RKO (cell line): ENCODE measurements around the gene FZD2.
A peak's percentile ranks its signal among the peaks of the same experiment; 100 is the strongest.
"Not testable (repeated sequence)": the region's sequence is repeated elsewhere in the genome, so short reads cannot be mapped to it uniquely, and the experiment has no call there.

Experiments used
- DNase-seq: peaks from one replicate; pipeline ENCODE4 v3.0.0-alpha.2; 2016; ENCODE audit warnings: low spot score

Gene FZD2

GRCh38 chr17:44578947-44579346 lies 21.7 kb downstream of the FZD2 start:
- no peak for DNase-seq

GRCh38 chr17:44581868-44582267 lies 24.6 kb downstream of the FZD2 start:
- peak; percentile 20 for DNase-seq

DNA sequence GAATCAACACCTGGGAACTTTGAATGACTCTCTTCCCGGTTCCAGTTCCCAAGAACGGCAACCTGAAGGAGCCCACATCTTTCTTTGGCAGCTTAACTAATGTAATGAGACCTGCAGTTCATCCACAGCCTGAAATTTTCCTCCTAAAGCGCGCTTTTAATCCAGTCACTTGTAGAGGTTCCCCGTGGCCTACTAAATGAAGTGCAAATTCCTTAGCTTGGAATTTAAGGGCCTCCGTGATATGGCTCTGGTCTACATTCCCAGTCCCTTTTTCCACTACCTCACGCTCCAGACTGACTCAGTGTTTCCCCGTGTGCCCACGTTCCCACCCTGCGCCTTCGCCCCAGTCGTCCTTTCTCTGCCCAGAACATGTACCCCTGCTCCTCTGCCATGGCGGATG lies 27.2 kb downstream of the FZD2 start:
- DNase-seq, result no peak

- DNase-seq, result no peak
Measured at GRCh38 chr17:44585315-44585714, 28.0 kb downstream of the FZD2 start.

- peak; percentile 70 for DNase-seq
Measured at GRCh38 chr17:44587339-44587738, 30.1 kb downstream of the FZD2 start.

DNA sequence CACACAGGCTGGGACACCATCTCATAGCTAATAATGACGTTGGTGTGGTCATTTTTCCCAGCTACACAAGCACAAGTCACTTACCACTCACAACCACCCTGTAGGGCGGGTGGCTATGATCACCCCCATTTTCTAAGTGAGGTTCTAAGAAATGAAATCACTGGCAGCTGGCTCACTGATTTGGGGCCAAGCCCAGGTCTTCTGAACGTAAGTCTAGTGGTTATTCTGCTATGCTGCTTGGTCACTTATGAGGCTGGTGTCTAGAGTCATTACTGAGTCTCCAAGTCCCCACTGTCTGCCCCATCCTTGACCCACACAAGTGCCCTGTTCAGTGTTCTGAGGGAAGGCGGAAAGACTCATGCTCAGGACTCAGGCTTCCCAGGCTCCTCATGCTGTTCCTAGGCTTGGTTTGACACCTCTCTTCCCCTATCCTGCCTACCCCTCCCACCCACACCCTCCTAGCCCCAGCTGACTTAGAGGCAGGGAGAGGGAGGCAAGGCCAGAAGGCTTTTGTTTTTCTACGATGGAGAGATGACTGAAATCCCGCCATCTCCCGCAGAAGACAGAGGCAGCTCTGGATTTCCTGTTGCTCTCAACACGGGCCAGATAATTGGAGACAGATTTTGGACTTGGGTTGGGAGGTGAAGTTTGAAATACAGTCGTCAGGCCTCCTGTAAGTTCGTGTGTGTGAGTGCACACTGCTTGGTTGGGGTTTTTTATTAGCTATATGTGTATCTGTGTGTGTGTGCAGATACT lies 32.2 kb downstream of the FZD2 start:
- no peak for DNase-seq

- not testable (repeated sequence) for DNase-seq
Measured at GRCh38 chr17:44590072-44590462, 32.8 kb downstream of the FZD2 start.

GRCh38 chr17:44590762-44591161 lies 33.5 kb downstream of the FZD2 start:
- DNase-seq, result not testable (repeated sequence)

DNA sequence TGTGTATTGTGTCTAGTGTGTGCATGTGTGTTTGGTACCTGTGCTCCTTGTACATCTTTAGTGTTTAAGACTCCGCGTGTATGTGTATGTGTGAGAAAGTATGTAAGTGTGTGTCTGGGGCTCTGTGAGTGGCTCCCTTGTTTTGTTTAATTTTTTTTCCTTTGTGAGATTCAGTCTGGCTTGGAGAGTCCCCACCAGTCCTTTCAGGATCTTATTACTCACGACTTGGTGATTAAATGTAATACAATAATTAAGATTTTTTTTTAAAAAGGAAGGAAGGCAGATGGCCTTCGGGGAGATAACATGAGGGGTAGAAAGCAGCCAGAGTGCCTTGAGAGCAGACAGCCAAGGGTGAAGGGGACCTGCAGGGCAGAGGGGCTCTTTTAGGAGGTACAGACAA lies 33.9 kb downstream of the FZD2 start:
- no peak for DNase-seq

- no peak for DNase-seq
Measured at GRCh38 chr17:44593156-44593555, 35.9 kb downstream of the FZD2 start.

DNA sequence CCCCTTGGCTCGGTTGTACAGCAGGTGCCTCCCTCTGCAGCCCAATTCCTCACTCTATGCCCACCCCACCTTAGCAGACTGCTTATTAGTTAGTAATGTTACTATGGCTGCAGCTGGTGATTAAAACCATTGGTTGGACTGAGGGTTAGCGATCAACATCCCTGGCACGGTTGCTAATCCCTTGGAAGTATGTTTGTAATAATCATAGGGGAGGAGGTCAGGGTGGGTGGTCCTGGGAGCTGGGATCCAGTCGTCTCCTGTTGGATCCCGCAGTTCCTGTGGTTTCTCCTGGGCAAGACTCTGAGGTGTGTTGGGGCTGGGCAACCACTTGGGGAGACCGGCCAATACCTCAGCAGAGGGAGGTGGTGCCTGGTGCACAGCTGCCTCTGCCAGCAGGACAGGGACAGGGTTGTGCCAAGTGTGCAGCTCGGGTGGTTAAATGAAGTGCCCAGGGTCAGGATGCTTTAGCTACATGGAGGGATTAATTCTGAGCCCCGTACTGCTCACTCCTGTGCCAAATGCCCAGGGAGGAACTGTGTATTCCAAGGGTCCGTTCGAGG lies 38.0 kb downstream of the FZD2 start:
- DNase-seq, result no peak

- no peak for DNase-seq
Measured at GRCh38 chr17:44598329-44598728, 41.0 kb downstream of the FZD2 start.

DNA sequence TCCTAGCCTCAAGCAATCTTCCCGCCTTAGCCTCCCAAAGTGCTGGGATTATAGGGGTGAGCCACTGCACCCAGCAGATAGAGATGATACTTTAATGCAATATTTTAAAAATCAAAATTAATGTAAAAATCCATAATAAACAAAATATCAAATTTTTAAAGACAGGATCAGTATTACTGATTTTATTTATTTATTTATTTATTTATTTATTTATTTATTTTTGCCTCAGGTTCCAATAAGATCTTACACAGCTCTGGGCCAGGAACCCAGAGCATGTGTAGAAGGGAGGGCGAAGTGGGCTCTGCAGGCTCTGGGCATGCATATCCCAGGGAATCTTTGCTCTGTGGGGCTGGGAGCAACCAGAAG lies 41.6 kb downstream of the FZD2 start:
- no peak for DNase-seq

- DNase-seq, result peak; percentile 40
Measured at GRCh38 chr17:44599298-44600175, 42.3 kb downstream of the FZD2 start.

- no peak for DNase-seq
Measured at GRCh38 chr17:44601539-44601938, 44.3 kb downstream of the FZD2 start.

DNA sequence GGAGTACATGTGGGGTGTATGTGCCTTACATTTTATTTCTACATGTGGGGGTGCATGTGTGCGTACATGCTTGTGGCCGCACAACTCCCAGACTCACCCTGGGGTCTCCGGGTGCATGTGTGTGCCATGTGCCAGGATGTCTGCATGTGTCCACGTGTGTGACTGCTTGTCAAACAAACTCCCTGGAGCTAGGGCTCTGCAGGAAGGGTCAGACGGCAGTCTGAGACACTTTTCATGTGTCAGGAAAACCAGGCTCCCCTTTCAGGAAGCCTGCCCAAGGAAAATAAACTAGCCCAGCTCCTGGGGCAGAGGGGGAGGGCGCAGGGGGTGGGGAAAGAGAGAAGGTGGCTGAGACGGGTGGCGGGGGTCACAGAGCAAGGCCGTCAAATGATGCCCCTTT lies 44.7 kb downstream of the FZD2 start:
- no peak for DNase-seq

GRCh38 chr17:44602390-44602789 lies 45.1 kb downstream of the FZD2 start:
- DNase-seq, result no peak

- DNase-seq, result no peak
Measured at GRCh38 chr17:44602970-44603369, 45.7 kb downstream of the FZD2 start.

DNA sequence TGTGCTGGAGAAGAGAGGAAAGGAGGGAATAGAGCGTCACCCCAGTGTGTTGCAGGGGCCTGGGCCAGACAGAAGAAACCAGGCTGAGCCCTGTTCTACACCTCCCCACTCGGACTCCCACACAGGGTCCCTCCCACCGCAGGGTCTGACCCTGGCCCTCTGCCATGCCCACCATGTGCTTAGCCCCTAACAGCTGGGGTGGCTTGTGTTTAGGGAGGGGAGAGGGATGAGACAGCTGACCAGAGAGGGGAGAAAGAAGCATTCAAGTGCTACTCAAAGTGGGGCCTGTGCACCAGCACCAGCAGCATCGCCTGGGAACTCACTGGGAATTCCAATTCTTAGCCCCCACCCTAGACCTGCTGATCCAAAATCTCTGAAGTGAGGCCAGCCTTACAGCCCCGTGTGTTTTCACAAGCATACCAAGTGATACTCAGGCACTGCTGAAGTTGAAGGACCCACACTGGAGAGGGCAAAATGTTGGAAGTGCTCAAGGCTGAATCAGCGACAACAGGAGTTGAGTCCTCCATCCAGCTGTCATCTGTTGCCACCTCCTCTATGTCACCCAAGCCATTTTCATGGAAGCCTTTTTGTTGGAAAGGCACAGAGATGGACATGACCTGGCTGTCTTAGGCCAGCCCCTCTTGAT lies 47.0 kb downstream of the FZD2 start:
- DNase-seq, result no peak

DNA sequence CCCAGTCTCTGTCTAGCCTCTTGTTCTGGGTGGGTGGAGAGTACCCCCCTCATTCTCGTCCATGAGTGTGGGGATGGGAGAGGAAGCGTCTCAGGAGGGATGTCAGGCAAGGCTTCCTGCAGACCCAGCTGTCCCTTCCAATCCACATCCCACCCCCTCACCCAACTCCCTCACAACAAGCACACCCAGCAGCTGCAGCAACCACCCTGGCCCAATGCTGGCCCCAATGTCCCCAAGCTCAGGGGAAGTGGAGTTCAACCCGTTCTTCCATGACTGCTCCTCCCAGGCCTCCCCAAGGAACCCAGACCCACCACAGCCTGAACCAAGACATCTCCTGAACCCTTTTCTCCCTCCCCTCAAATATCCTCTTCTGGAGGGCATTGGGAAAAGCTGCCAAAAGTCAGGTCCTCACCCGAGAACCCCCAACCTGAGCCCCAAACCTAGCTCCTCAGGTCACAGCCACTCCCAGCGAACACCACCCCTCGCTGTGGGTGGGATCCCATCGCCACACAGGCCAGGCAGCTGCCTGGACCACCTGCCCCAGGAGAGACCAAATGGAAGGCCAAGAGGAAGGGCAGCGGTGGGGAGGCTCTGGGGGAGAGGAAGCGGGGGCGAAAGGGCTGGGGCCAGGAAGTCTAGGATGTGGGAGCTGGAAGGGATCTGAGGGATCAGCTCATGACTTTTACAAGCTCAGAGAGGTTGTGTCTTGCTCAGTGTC lies 47.6 kb downstream of the FZD2 start:
- no peak for DNase-seq

- DNase-seq, result no peak
Measured at GRCh38 chr17:44606658-44607057, 49.4 kb downstream of the FZD2 start.
